GM10266 (cell line): ENCODE measurements around the gene CYP2D6.
A peak's percentile ranks its signal among the peaks of the same experiment; 100 is the strongest.

ENCODE experiments used
- DNase-seq: peaks from one replicate; pipeline ENCODE4 v3.0.0; 2012; ENCODE audit errors: extremely low spot score
- TF ChIP-seq, protein P1 (sequence below): IDR thresholded peaks from 2 replicates; pipeline ENCODE4 v1.5.1; 2012; ENCODE audit warnings: mild to moderate bottlenecking, low read depth; ENCODE audit not compliant: control insufficient read depth, insufficient read depth; ENCODE audit errors: missing control alignments

CYP2D6 gene

DNA sequence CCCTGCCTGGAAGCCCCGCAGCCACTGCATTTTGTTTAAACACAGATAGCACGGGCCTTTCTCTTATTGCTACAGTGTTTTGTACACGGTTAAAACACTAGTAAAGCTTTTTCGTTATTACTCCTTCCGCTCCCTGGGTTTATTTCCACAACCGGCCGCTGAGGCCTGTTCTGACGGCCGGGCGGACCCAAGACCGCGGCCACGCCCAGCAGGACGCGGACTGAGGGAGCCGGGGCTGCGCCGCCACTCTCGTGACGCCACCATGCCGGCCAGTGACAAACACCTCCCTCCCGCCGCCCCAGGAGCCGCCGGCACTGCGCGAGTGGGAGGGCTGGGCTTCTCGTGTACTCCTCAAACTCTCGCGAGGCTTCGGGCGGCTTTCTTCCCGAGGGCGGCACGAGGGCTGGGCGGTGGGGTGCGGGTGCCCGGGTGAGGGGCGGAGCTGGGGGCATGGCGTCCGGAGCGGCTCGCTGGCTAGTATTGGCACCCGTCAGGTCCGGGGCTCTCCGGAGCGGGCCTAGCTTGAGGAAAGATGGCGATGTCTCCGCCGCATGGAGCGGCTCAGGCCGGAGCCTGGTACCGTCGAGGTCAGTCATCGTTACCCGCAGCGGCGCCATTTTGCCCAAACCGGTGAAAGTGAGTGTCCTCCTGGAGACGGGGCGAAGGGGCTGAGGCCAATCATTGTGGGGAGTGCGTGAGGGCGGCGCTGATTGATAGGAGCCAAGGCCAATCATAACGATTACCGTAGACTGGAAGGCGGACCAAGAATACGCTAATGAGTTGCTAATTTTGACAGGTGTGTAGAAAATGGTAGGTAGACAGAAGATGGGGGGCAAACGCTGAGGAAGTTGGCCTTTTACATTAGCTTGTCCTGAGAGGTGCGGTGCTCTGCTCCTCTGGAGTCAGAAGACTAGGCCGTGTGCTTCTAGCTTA lies 51.0 kb downstream of the CYP2D6 start, which contains the start of gene SMDT1:
Gene SMDT1 (plus strand): TSS at position 382 of the 933 bp plus-strand sequence. CDS start 69 bp downstream, at position 451.
- peak; percentile 98 for DNase-seq
- TF ChIP-seq, protein P1, sequence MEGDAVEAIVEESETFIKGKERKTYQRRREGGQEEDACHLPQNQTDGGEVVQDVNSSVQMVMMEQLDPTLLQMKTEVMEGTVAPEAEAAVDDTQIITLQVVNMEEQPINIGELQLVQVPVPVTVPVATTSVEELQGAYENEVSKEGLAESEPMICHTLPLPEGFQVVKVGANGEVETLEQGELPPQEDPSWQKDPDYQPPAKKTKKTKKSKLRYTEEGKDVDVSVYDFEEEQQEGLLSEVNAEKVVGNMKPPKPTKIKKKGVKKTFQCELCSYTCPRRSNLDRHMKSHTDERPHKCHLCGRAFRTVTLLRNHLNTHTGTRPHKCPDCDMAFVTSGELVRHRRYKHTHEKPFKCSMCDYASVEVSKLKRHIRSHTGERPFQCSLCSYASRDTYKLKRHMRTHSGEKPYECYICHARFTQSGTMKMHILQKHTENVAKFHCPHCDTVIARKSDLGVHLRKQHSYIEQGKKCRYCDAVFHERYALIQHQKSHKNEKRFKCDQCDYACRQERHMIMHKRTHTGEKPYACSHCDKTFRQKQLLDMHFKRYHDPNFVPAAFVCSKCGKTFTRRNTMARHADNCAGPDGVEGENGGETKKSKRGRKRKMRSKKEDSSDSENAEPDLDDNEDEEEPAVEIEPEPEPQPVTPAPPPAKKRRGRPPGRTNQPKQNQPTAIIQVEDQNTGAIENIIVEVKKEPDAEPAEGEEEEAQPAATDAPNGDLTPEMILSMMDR, result no peak

DNA sequence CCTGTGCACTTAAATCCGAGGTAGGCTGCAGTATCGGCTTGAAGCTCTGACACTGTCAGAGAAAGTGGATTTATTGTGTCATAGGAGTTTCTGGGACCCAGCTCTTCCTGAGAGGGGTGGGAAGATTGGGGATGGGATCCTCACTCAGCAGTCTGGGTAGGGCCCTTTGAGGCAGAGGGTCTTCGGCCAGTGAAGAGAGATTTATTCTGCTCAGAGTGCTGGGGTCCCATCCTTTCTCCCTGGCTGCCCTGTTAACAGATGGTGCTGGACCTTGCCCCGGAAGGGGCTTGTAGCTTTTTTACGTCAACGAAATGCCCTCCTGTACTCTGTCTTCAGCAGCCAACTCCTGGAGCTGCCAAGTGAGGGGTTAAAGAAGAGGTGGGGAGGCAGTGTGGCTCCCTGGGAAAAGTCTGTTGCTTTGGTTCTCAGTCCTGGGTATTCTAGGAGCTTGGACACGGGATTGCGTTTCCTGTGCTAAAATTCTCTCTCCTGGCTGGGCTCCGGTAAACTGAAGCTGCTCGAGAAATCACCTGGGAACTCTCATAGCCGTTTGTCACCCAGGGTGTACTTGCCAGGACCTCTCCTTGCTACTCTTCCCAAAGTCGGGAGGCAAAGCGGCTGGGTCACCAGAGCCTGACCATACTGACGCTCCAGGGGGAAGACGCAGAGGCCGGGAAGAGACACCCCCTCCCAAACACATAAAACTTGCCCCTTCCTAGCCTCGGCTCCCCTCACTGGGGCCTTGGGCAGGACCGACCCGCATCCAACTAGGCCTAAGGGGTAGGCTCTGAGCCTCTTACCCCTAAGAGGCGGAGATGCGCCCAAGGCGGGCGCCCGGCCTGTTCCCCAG lies 51.9 kb downstream of the CYP2D6 start:
- peak; percentile 11 for DNase-seq
- TF ChIP-seq, protein P1, result no peak

DNA sequence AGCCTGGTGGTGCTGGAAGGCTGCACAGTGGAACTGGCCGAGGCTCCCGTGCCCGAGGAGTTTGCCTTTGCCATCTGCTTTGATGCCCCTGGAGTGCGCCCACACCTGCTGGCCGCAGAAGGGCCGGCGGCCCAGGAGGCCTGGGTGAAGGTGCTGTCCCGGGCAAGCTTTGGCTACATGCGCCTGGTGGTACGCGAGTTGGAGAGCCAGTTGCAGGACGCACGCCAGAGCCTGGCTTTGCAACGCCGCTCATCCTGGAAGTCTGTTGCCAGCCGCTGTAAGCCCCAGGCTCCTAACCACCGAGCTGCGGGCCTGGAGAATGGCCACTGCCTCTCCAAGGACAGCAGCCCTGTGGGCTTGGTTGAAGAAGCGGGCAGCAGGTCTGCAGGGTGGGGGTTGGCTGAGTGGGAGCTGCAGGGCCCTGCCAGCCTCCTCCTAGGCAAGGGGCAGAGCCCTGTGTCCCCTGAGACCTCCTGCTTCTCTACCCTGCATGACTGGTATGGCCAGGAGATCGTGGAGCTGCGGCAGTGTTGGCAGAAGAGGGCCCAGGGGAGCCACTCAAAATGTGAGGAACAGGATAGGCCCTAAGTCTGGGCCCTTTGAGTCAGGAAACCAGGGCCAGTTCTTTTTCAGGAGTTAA lies 53.0 kb downstream of the CYP2D6 start:
- TF ChIP-seq, protein P1, result no peak
- DNase-seq, result no peak

DNA sequence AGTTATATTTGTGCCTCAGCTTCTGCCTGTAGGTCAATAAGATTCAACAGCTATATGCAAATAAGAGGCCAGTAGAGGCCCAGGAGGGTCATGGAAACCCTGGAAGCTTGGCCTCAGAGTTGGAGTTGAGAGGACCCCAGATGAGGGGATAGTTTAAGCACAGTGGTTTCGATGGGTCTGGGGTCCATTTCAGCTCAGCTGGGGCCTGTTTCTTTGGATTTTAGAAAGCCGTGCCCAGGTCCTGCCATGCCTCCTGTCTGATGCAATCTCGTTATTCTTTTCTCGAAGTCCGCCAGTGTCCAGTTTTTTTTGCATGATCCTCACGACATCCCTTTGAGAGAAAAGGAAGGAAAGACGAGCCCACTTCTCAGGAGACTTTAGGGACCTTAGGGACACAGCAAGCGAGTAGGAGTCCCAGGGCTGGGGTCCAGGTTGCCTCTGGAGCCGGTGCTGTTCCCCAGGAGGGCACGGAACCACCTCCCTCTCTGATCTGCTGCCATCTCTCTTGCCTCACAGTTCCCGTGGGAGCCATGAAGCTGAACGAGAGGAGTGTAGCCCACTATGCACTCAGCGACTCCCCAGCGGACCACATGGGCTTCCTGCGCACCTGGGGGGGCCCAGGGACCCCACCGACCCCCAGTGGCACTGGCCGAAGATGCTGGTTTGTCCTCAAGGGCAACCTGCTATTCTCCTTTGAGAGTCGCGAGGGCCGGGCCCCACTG lies 53.7 kb downstream of the CYP2D6 start:
- DNase-seq, result no peak
- TF ChIP-seq, protein P1, result no peak
